Measurements from ENCODE around the gene INHBB.

- no peak for TF ChIP-seq CTCF (IDR thresholded peaks at IDR 0.05)
- TF ChIP-seq POLR2A (IDR thresholded peaks at IDR 0.05): no peak
Measured at GRCh38 chr2:120314690-120315366, 31.1 kb upstream of the INHBB start.

All from right lobe of liver (tissue), 4 donors.